Esophagus muscularis mucosa (tissue), 4 donors: ENCODE data around the gene PROS1.

Experiments
- EP300 ChIP-seq: sonication (generic); formaldehyde crosslinking; IDR thresholded peaks from one replicate; pipeline ENCODE4 v1.6.1; 2017; ENCODE audit warnings: antibody characterized with exemption
- POLR2A ChIP-seq: fragments of 450-650 bp; IDR thresholded peaks from one replicate; pipeline ENCODE4 v1.6.1; 2017; ENCODE audit warnings: antibody characterized with exemption, moderate library complexity, mild to moderate bottlenecking, low read depth
- POLR2AphosphoS5 ChIP-seq, 2 donors: sonication (generic); formaldehyde crosslinking; IDR thresholded peaks; one replicate each; pipeline ENCODE4 v1.6.1; 2017; ENCODE audit warnings: antibody characterized with exemption in 2 of 2
- TF ChIP-seq, protein P1 (sequence below), 3 experiments: fragments of 200-600 bp in 2 of 3; fragments of 450-650 bp in 1 of 3; sonication (generic) in 2 of 3; IDR thresholded peaks; one replicate each; pipeline ENCODE4 v1.5.1; 2017 to 2019; ENCODE audit warnings: antibody characterized with exemption in 3 of 3, mild to moderate bottlenecking in 2 of 3, moderate library complexity in 1 of 3

DNA sequence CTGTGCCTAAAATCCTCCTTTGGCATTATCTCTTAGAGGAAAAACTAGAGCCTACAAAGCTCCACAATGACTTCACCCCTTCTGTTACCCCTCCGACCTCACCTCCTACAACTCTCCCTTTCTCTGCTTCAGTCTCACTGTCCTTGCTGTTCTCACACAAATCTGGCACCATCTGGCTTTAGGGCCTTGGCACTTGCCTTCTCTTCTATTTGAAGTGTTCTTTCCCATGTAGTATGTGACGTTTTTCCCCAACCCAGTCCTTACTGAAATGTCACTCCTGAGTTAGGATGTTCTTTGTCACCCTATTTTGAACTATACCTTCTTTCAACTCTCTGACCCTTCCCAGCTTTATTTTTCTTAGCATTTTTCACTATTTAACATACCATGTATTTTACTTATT is 46.0 kb upstream of the PROS1 start:
- TF ChIP-seq POLR2A = no peak
- TF ChIP-seq POLR2AphosphoS5 (IDR thresholded peaks at IDR 0.05) = no peak
- TF ChIP-seq, protein P1, sequence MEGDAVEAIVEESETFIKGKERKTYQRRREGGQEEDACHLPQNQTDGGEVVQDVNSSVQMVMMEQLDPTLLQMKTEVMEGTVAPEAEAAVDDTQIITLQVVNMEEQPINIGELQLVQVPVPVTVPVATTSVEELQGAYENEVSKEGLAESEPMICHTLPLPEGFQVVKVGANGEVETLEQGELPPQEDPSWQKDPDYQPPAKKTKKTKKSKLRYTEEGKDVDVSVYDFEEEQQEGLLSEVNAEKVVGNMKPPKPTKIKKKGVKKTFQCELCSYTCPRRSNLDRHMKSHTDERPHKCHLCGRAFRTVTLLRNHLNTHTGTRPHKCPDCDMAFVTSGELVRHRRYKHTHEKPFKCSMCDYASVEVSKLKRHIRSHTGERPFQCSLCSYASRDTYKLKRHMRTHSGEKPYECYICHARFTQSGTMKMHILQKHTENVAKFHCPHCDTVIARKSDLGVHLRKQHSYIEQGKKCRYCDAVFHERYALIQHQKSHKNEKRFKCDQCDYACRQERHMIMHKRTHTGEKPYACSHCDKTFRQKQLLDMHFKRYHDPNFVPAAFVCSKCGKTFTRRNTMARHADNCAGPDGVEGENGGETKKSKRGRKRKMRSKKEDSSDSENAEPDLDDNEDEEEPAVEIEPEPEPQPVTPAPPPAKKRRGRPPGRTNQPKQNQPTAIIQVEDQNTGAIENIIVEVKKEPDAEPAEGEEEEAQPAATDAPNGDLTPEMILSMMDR (IDR thresholded peaks at IDR 0.05) = no peak
- no peak for TF ChIP-seq EP300
